Type B pancreatic cell (in vitro differentiated cells): Measurements from ENCODE around the gene SLC7A1. TPM values are rescaled to one million over a fixed set of nuclear protein-coding genes. Genes with fewer than 3 reads are reported as not detected.

ENCODE experiments used
- DNase-seq: peaks from one replicate; pipeline ENCODE4 v3.0.0; 2021; ENCODE audit warnings: mixed read lengths; ENCODE audit not compliant: unreplicated experiment; ENCODE audit errors: extremely low spot score
- H3K27ac Mint-ChIP-seq: 2 replicates; pipeline ENCODE4 v1.8.0; 2021; ENCODE audit warnings: mild to moderate bottlenecking, mixed read lengths
- H3K27me3 Mint-ChIP-seq: 2 replicates; pipeline ENCODE4 v1.8.0; 2021; ENCODE audit warnings: mixed read lengths
- H3K36me3 Mint-ChIP-seq: 2 replicates; pipeline ENCODE4 v1.8.0; 2021; ENCODE audit warnings: mixed read lengths
- H3K4me1 Mint-ChIP-seq: one replicate; pipeline ENCODE4 v1.8.0; 2021; ENCODE audit warnings: mixed read lengths; ENCODE audit not compliant: unreplicated experiment
- H3K4me3 Mint-ChIP-seq: 2 replicates; pipeline ENCODE4 v1.8.0; 2021; ENCODE audit warnings: mild to moderate bottlenecking, mixed read lengths
- H3K9me3 Mint-ChIP-seq: 2 replicates; pipeline ENCODE4 v1.8.0; 2021; ENCODE audit warnings: mixed read lengths
- total RNA-seq: library from RNA; stranded (reverse); gene quantifications from 2 replicates; pipeline ENCODE4 v1.2.1, GENCODE V29; 2021; ENCODE audit warnings: low replicate concordance
- TF ChIP-seq, protein P1 (sequence below): fragments of 200-600 bp; sonication (generic); conservative IDR thresholded peaks from 2 replicates; pipeline ENCODE4 v1.5.0; 2021; ENCODE audit warnings: antibody characterized with exemption, mild to moderate bottlenecking

Gene SLC7A1
- total RNA-seq, 1 donor from 2014 or later = 42.1 TPM

DNA sequence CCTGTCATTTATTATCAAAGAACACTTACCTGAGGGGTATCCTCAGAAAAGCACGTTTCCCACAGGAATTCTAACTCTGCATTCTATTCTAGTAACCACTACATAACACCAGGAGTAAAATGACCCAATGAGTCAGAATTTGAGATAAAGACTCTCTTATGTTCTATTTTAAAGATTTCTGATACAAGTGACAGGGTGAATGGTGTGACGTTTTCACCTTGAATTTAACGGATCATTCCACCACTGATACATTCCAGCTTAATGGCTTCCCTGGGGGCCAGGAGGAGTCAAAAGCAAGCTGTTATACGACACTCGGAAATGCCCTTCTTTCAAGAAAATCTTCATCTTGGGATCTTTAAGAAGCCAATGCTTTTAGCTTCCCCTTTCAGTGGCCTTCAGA, 55.2 kb downstream of the SLC7A1 start:
- H3K4me3 Mint-ChIP-seq = no peak overlapping the region
- no peak for DNase-seq
- TF ChIP-seq, protein P1, sequence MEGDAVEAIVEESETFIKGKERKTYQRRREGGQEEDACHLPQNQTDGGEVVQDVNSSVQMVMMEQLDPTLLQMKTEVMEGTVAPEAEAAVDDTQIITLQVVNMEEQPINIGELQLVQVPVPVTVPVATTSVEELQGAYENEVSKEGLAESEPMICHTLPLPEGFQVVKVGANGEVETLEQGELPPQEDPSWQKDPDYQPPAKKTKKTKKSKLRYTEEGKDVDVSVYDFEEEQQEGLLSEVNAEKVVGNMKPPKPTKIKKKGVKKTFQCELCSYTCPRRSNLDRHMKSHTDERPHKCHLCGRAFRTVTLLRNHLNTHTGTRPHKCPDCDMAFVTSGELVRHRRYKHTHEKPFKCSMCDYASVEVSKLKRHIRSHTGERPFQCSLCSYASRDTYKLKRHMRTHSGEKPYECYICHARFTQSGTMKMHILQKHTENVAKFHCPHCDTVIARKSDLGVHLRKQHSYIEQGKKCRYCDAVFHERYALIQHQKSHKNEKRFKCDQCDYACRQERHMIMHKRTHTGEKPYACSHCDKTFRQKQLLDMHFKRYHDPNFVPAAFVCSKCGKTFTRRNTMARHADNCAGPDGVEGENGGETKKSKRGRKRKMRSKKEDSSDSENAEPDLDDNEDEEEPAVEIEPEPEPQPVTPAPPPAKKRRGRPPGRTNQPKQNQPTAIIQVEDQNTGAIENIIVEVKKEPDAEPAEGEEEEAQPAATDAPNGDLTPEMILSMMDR = no peak
- peaks cover 12% of the 10 kb centered on the region for H3K36me3 Mint-ChIP-seq
- H3K27ac Mint-ChIP-seq = peak overlapping the region; percentile 48
- H3K4me1 Mint-ChIP-seq = peaks cover 25% of the 10 kb centered on the region
- no peaks in the 10 kb centered on the region for H3K9me3 Mint-ChIP-seq
- no peaks in the 10 kb centered on the region for H3K27me3 Mint-ChIP-seq

DNA sequence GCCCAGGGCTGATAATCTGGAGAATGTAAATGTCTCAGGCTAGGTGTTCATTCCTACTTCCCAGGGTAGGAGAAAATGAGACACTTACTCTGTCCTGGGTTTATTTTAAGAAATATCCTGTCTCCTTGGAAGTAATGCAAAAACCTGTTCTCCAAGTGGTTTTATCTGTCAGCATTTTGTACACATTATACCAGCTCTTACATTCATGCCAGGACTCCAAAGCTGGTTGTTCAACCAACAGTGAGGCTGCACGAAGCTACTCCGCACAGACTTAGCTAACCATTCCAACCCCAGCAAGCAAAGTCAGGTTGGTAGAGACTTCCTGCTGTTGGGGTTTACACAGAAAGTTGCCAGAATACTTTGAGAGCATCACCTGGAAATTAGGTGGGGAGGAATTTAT, 55.6 kb downstream of the SLC7A1 start:
- Mint-ChIP-seq H3K36me3 (peaks cover 12% of the 10 kb centered on the region), H3K9me3 (no peaks in the 10 kb centered on the region), H3K4me3 (no peak overlapping the region), H3K27ac (peak overlapping the region; percentile 48), H3K27me3 (no peaks in the 10 kb centered on the region), H3K4me1 (peaks cover 25% of the 10 kb centered on the region)
- no peak for DNase-seq
- TF ChIP-seq, protein P1 = no peak

- Mint-ChIP-seq H3K27ac (peak overlapping the region; percentile 1), H3K4me1 (peaks cover 33% of the 10 kb centered on the region), H3K9me3 (no peaks in the 10 kb centered on the region), H3K4me3 (no peak overlapping the region), H3K36me3 (peaks cover 19% of the 10 kb centered on the region), H3K27me3 (no peaks in the 10 kb centered on the region)
- no peak for DNase-seq
- TF ChIP-seq, protein P1 = no peak
Observed at GRCh38 chr13:29538652-29539040, 56.8 kb downstream of the SLC7A1 start.

DNA sequence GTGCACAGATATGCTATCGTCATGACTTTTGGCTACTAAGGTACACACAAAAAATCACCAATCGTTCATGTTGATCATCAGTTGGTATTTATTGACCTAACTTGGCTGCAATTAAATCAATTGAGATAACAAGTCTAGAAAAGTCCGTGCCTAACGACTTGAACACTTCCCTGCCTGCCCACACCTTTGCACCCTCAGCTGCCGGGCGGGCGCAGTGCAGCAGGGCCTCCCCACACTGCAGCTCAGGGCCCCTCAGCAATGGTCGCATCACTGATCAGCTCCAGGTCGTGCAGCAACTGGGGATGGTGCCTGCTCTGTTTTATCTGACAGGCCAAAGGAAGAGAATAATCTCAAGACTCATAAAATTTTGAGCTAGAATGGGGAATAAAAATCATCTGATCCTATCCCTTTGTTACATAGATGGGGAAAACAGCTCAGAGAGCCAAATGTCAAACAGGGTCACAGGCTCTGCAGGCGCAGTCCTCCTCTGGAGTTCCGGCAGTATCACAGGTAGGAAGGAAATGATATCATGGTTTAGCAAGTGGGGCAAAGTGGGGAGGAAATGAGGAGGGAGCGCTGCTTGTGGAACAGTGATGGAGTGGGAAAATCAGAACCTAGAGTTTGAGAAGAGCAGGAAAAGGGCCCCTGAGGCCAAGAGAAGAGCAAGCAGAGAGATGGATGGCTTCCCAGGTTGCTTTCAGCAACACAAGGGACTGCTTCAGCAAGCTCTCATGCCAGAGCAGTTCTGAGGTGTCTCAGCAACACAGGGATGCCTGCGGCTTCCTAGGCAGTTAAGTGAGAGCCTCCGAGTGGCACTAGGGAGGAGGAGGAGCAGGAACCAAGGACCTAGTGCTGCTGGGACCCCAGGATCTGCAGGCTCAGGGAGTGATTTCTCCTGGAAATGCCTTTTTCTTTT, 57.5 kb downstream of the SLC7A1 start:
- peaks cover 35% of the 10 kb centered on the region for H3K4me1 Mint-ChIP-seq
- H3K36me3 Mint-ChIP-seq = peaks cover 21% of the 10 kb centered on the region
- no peaks in the 10 kb centered on the region for H3K9me3 Mint-ChIP-seq
- TF ChIP-seq, protein P1 = no peak
- DNase-seq = no peak
- no peaks in the 10 kb centered on the region for H3K27me3 Mint-ChIP-seq
- H3K4me3 Mint-ChIP-seq = no peak overlapping the region
- H3K27ac Mint-ChIP-seq = peak overlapping the region; percentile 1

- H3K27me3 Mint-ChIP-seq = no peaks in the 10 kb centered on the region
- H3K4me1 Mint-ChIP-seq = peaks cover 46% of the 10 kb centered on the region
- TF ChIP-seq, protein P1 = no peak
- no peak overlapping the region for H3K4me3 Mint-ChIP-seq
- no peak for DNase-seq
- peaks cover 21% of the 10 kb centered on the region for H3K36me3 Mint-ChIP-seq
- no peaks in the 10 kb centered on the region for H3K9me3 Mint-ChIP-seq
- no peak overlapping the region for H3K27ac Mint-ChIP-seq
Observed at GRCh38 chr13:29536853-29537252, 58.6 kb downstream of the SLC7A1 start.
